B cell (primary cell): ENCODE results near the gene CPNE5.

Source experiments
- CTCF ChIP-seq: fragments of 200-600 bp; IDR thresholded peaks from one replicate; pipeline ENCODE4 v1.8.0; 2022; ENCODE audit warnings: antibody characterized with exemption, mild to moderate bottlenecking
- EZH2 ChIP-seq: IDR thresholded peaks from 2 replicates; pipeline ENCODE4 v1.6.1; 2012; ENCODE audit warnings: borderline replicate concordance, low read depth, mild to moderate bottlenecking, moderate library complexity, low read length; ENCODE audit not compliant: insufficient read depth, poor library complexity, severe bottlenecking

GRCh38 chr6:36852481-36853147 lies 13.4 kb upstream of the CPNE5 start:
- no peak for TF ChIP-seq CTCF
- TF ChIP-seq EZH2, result no peak
